KOPT-K1 (cell line): Measurements from ENCODE around the gene MFRP.

Source experiments
- H3K27ac ChIP-seq: fragments of 200-600 bp; sonication (generic); 2 replicates; pipeline ENCODE4 v1.5.1; 2016; ENCODE audit warnings: antibody characterized with exemption, mild to moderate bottlenecking, low read depth, low read length; ENCODE audit not compliant: poor library complexity, severe bottlenecking
- H3K36me3 ChIP-seq: fragments of 200-600 bp; sonication (generic); 2 replicates; pipeline ENCODE4 v1.5.1; 2017; ENCODE audit warnings: antibody characterized with exemption, mild to moderate bottlenecking, low read length, moderate library complexity; ENCODE audit not compliant: insufficient read depth
- H3K9me3 ChIP-seq: fragments of 200-600 bp; sonication (generic); 2 replicates; pipeline ENCODE4 v1.5.1; 2017; ENCODE audit warnings: antibody characterized with exemption, low read length, mild to moderate bottlenecking; ENCODE audit not compliant: insufficient read depth, poor library complexity, severe bottlenecking

The MFRP gene

GRCh38 chr11:119338318-119338890 is 8.1 kb downstream of the MFRP start:
- Histone ChIP-seq H3K36me3 (peaks cover 12% of the 10 kb centered on the region; the same call in 1 of the 2 replicates), H3K27ac (no peak overlapping the region), H3K9me3 (no peaks in the 10 kb centered on the region)

- no peak overlapping the region for H3K27ac ChIP-seq
Observed at GRCh38 chr11:119337581-119338317, 8.8 kb downstream of the MFRP start.

DNA sequence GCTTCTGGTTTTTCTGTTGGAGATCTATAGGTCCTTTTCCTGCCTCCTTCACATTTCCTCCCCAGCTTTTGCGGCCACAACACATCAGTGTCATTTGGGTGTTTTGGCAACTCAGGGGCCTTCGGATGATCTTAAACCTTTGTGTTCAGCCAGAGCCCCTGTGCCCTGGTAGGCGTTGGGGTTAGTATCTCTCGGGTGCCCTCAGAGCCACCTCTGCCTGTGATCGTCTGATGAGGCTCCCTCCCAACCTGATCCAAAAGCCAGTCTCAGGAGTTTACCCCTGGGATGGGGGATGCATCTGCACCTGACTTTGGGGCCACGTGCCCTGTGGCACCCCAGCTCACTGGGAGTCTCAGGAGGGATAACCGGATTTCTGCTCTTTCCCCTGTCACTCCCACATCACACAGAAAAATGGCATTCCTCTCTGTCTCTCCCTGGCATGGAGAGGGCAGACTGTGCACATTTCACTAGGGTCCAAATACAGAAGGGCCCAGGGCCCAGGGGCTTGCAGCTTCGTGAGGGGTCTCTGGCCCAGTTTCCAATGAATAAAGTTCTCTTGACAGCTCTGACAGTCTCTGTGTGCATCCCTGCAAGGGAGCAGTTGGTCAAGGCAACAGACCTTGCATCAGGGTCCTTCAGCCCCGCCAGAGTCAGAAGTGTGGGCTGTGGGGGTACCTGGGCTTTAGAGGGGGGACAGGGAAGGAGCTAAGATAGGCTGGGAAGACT is 9.6 kb downstream of the MFRP start:
- Histone ChIP-seq H3K27ac (no peak overlapping the region), H3K36me3 (peaks cover 12% of the 10 kb centered on the region; the same call in 1 of the 2 replicates), H3K9me3 (no peaks in the 10 kb centered on the region)

More at GRCh38 chr11:119337581-119338317, 8.8 kb downstream of the MFRP start:
- H3K36me3 ChIP-seq = peaks cover 12% of the 10 kb centered on the region; the same call in 1 of the 2 replicates
- no peaks in the 10 kb centered on the region for H3K9me3 ChIP-seq

DNA sequence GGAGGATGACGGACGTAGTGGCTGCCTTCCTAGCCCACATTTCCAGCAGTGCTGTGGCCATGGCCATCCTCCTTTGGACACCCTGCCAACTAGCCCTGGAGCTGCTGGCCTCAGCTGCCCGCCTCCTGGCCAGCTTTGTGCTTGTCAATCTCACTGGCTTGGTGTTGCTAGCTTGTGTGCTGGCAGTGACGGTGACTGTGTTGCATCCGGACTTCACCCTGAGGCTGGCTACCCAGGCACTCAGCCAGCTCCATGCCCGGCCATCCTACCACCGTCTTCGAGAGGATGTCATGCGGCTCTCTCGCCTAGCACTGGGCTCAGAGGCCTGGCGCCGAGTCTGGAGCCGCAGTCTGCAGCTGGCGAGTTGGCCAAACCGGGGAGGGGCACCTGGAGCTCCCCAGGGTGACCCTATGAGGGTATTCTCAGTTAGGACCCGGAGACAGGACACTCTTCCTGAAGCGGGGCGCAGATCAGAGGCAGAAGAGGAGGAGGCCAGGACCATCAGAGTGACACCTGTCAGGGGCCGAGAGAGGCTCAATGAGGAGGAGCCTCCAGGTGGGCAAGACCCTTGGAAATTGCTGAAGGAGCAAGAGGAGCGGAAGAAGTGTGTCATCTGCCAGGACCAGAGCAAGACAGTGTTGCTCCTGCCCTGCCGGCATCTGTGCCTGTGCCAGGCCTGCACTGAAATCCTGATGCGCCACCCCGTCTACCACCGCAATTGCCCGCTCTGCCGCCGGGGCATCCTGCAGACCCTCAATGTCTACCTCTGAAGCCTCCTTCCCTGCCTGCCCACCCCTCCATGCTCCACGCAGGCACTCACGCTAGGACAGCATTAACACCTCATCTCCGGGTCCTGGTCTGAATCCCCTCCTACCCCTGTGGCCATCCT is 10.6 kb downstream of the MFRP start:
- Histone ChIP-seq H3K27ac (no peak overlapping the region), H3K36me3 (peaks cover 12% of the 10 kb centered on the region; the same call in 1 of the 2 replicates), H3K9me3 (no peaks in the 10 kb centered on the region)

DNA sequence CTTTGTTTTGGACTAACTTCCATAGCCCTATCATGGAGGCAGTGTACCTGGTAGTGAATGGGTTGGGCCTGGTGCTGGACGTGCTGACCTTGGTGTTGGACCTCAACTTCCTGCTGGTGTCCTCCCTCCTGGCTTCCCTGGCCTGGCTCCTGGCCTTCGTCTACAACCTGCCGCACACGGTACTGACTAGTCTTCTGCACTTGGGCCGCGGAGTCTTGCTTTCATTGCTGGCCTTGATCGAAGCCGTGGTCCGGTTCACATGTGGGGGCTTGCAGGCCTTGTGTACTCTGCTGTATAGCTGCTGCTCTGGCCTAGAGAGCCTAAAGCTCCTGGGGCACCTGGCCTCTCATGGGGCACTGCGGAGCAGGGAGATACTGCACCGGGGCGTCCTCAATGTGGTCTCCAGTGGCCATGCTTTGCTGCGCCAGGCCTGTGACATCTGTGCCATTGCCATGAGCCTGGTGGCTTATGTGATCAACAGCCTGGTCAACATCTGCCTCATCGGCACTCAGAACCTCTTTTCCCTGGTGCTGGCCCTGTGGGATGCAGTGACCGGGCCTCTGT is 11.3 kb downstream of the MFRP start:
- Histone ChIP-seq H3K9me3 (no peaks in the 10 kb centered on the region), H3K36me3 (peaks cover 12% of the 10 kb centered on the region; the same call in 1 of the 2 replicates), H3K27ac (peak overlapping the region; percentile 75)

DNA sequence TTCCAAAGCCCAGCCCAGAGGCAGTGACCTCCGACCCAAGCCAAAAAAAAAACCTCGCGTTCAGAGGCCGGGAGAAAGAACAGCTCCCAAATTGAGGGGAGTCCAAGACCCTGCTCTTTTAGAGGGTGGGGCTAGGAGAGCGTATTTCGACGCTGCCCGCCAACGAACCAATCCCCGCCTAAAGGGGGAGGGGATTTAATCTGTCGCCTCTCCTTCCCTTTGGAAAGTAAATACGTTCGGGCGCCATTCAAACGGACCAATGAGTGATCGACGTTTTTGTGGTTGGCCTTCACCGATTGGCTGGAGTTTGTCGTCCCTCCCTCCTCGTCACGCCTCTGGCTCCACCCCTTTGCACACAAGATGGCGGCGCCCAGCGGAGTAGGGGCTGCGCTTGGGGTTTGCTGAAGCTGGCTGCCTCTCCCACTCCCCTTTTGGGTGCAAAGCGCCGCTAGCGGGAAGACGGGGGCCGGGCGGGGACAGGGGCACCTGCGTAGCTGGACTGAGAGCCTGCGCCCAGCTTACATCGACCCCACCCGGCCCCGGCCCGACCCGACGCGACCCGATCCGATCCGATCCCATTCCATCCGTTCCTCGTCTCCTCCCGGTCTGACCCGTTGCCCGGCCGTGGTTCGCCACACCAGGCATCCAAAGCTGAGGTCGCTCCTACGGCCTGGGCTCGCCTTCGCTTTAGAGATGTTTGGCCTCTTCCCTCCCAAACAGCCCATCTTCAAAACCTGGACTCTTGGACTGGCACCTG is 12.2 kb downstream of the MFRP start, which contains the start of gene RNF26:
TSS of gene RNF26 (plus strand) at position 354 of the 757 bp plus-strand sequence. CDS start 596 bp downstream, outside the sequence.
- H3K9me3 ChIP-seq = no peaks in the 10 kb centered on the region
- peaks cover 12% of the 10 kb centered on the region; the same call in 1 of the 2 replicates for H3K36me3 ChIP-seq
- H3K27ac ChIP-seq = peak within 1 kb of the TSS; percentile 75

- Histone ChIP-seq H3K36me3 (peaks cover 12% of the 10 kb centered on the region; the same call in 1 of the 2 replicates), H3K27ac (no peak overlapping the region), H3K9me3 (no peaks in the 10 kb centered on the region)
Observed at GRCh38 chr11:119332111-119332765, 14.3 kb downstream of the MFRP start.

- no peaks in the 10 kb centered on the region for H3K9me3 ChIP-seq
- no peaks in the 10 kb centered on the region for H3K36me3 ChIP-seq
- no peak overlapping the region for H3K27ac ChIP-seq
Observed at GRCh38 chr11:119330237-119330636, 16.3 kb downstream of the MFRP start.

DNA sequence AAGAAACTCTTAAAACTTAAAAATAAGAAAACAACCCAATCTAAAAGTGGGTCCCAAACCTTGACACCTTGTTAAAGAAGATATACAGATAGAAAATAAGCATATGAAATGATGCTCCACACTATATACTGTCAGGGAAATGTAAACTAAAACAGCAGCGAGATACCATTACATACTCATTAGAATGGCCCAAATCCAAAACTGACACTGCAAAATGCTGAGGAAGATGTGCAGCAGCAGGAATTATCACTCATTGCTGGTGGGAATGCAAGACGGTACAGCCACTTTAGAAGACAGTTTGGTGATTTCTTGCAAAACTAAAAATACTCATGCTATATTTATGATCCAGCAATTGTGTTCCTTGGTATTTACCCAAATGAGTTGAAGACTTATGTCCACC is 17.2 kb downstream of the MFRP start:
- H3K36me3 ChIP-seq = no peaks in the 10 kb centered on the region
- no peak overlapping the region for H3K27ac ChIP-seq
- no peaks in the 10 kb centered on the region for H3K9me3 ChIP-seq

DNA sequence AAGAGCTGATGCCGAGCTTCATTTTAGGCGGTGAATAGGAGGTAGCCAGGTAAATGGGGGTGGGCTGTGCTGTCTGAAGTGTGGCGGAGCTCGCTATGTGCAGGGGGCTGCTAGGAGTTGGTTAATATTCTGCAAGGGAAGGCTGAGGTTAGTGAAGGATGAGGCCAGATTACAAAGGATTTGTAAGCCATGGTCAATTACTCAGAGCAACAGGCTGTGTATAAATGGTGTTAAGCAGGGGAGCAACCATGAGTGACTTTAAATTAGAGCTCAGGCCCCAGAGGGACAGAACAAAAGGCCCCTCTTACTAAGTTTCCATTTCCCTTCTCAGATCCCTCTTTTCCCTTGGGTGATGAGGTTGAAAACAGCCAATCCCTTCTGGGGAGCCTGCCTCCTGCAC is 22.3 kb downstream of the MFRP start:
- Histone ChIP-seq H3K9me3 (no peaks in the 10 kb centered on the region), H3K27ac (no peak overlapping the region), H3K36me3 (no peaks in the 10 kb centered on the region)

DNA sequence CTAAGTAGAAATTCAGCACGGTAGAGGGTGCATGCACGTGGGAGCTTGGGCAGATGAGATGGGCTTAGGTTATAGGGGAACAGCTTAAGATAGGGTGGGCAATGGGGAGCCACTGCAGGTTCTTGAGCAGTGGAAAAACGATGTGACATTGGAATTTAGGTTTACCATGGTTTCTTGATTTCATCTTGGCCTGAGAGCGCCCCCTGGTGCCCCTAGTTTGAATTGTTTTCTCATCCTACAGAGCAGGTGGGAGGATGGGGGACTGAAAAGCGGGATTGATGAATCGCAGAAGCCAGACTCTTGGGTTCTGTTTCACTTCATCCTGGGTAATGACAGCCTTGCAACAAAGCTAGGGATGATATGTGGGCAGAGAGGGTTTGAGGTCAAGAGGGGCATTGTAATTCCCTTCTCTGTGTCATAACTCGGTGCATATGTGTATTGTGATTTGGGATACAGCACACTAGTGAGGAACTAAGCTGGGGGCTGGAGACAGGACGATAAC is 22.9 kb downstream of the MFRP start:
- no peaks in the 10 kb centered on the region for H3K36me3 ChIP-seq
- H3K27ac ChIP-seq = no peak overlapping the region
- H3K9me3 ChIP-seq = no peaks in the 10 kb centered on the region

DNA sequence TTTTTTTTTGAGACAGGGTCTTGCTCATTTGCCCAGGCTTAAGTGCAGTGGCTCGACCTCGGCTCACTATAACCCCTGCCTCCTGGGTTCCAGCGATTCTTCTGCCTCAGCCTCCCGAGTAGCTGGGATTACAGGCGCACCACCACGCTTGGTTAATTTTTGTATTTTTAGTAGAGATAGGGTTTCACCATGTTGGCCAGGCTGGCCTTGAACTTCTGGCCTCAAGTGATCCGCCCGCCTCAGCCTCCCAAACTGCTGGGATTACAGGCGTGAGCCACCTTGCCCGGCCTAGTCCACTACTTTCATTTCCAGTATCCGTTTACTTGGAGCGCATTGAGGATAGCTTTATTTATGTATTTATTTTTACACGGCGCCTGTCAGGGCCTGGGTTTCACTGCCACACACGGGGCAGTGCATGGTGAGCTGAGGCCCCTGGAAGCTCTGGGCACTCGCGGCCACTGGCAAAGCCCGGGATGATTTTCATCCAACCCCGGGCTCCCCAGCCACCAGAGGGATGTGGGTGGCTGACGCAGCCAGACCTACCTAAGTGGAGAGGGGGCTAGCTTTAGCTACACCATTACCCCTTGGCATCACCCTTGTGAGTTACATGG is 23.5 kb downstream of the MFRP start:
- no peaks in the 10 kb centered on the region for H3K9me3 ChIP-seq
- H3K27ac ChIP-seq = no peak overlapping the region
- H3K36me3 ChIP-seq = no peaks in the 10 kb centered on the region

DNA sequence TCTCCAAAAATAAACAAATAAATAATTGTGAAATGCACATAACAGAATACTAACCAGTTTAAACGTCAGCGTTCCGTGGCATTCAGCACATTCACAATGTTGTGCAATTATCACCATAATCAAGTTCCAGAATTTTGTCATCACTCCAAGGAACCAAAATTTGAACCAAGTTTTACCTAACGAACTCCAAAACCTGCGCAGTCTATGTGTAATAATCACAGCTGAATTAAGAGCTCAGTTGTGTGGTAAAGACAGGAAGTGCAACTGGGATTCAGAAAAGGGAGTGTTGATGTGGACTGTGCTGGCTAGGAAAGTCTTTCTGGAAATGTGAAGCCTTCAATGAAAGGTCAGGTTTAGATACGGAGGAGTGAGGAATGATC is 24.2 kb downstream of the MFRP start:
- H3K36me3 ChIP-seq = no peaks in the 10 kb centered on the region
- no peaks in the 10 kb centered on the region for H3K9me3 ChIP-seq
- H3K27ac ChIP-seq = no peak overlapping the region
